Memory B cell (primary cell): ENCODE results near the gene FAF1.

Experiments
- ATAC-seq: fragments of 150-1000 bp; cut with Tn5 transposase; 2 replicates; pipeline ENCODE4 v1.10.0; 2021; ENCODE audit warnings: low read depth, mild to moderate bottlenecking, moderate library complexity
- DNase-seq, 2 donors: peaks; one replicate each; pipeline ENCODE4 v3.0.0; 2022; ENCODE audit warnings: low spot score in 2 of 2
- H3K27ac Mint-ChIP-seq: one replicate; pipeline ENCODE4 v1.8.0; 2022; ENCODE audit warnings: mild to moderate bottlenecking, moderate library complexity, mixed read lengths
- H3K27me3 Mint-ChIP-seq: one replicate; pipeline ENCODE4 v1.8.0; 2022; ENCODE audit warnings: mixed read lengths
- H3K36me3 Mint-ChIP-seq: one replicate; pipeline ENCODE4 v1.8.0; 2022; ENCODE audit warnings: mild to moderate bottlenecking, mixed read lengths
- H3K4me1 Mint-ChIP-seq: one replicate; pipeline ENCODE4 v1.8.0; 2022; ENCODE audit warnings: mixed read lengths
- H3K4me3 Mint-ChIP-seq: one replicate; pipeline ENCODE4 v1.8.0; 2022; ENCODE audit warnings: mild to moderate bottlenecking, moderate library complexity, mixed read lengths
- H3K9me3 Mint-ChIP-seq: one replicate; pipeline ENCODE4 v1.8.0; 2022; ENCODE audit warnings: mixed read lengths

The FAF1 gene

DNA sequence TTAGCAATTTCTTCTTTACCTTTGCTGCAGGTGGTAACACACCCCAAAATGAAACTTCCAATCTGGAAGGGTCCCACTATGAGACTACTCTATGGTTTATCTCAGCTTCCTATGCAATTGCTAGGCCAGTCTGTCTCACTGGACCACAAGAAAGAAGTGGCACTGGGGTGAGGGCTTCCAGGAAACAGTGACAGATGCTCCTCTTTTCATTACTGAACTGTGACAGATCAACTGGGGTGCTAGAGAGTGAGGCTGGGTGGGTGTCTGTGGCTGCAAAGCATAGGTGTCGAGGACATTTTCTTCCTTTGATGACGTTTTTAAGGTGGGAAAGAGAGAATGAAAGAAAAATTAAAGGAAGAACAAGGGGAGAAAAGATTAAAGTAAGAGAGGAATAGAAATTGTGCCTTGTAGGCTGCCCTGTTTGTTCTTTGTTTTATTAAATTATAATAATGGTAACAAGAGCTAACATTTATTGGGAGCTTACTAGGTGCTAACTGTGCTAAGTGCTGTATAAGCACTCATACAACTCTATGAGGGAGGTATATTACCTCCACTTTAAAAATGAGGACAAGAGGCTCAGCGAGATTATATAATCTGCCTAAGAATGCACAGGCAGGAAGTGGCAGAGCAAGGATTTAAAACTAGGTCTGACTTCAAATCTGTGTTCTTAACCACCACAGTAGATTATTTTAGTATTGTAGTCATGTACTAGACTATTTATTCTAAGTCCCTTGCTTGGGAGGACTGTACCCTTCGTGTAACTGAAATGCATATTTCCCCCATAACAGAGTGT is 509.0 kb downstream of the FAF1 start:
- Mint-ChIP-seq H3K36me3 (peaks cover 16% of the 10 kb centered on the region), H3K4me1 (no peaks in the 10 kb centered on the region), H3K9me3 (no peaks in the 10 kb centered on the region), H3K4me3 (no peak overlapping the region), H3K27ac (peak overlapping the region; percentile 5), H3K27me3 (no peaks in the 10 kb centered on the region)
- DNase-seq (no peak), ATAC-seq (no peak)

DNA sequence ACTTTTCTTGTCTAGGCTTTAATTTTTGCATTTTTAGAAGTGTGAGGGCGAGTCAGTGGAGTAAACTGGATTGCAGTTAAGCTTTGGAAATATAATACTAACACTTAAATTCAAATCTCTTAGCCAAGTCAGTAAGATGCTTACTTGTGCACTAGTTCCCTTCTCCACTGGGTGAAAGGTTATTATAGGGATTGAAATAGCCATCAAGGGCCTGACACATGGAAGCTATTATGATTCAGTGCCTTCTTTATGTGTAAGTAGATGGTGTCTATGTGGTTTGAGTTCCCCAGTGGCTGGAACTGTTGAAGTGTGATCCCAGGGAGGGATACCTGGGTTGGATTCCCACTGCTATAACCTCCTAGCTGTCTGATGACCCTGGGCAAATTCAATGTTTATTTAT is 512.1 kb downstream of the FAF1 start:
- ATAC-seq, result no peak
- Mint-ChIP-seq H3K36me3 (peaks cover 12% of the 10 kb centered on the region), H3K27me3 (no peaks in the 10 kb centered on the region), H3K27ac (no peak overlapping the region), H3K4me3 (no peak overlapping the region), H3K9me3 (no peaks in the 10 kb centered on the region), H3K4me1 (no peaks in the 10 kb centered on the region)
- DNase-seq, result no peak

DNA sequence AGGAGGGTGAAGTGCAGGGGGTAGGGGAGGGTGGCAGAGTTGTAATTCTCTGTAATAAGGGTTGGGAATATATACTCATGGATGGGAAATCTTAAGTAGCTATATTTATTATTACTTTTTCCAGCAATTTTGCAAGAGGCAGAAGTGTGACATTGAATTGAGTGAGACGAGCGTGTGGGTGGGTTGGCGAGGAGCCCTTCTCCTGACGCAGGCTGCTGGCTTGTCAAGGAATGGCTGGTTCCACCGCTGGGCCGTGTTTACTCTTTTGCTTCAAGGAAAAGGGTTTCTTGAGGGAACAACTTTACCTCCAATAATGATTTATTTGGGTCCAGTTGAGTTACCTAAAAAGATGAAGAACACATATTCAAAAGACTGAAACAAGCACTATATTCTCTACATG is 518.9 kb downstream of the FAF1 start:
- no peak for ATAC-seq
- peaks cover 30% of the 10 kb centered on the region for H3K36me3 Mint-ChIP-seq
- no peak overlapping the region for H3K4me3 Mint-ChIP-seq
- H3K4me1 Mint-ChIP-seq, result no peaks in the 10 kb centered on the region
- DNase-seq, result no peak
- H3K9me3 Mint-ChIP-seq, result no peaks in the 10 kb centered on the region
- H3K27ac Mint-ChIP-seq, result no peak overlapping the region
- no peaks in the 10 kb centered on the region for H3K27me3 Mint-ChIP-seq

- Mint-ChIP-seq H3K4me1 (peaks cover 4% of the 10 kb centered on the region), H3K27ac (no peak overlapping the region), H3K27me3 (no peaks in the 10 kb centered on the region), H3K9me3 (no peaks in the 10 kb centered on the region), H3K4me3 (no peak overlapping the region), H3K36me3 (peaks cover 30% of the 10 kb centered on the region)
- ATAC-seq (no peak), DNase-seq (no peak)
Observed at GRCh38 chr1:50438945-50439344, 521.1 kb downstream of the FAF1 start.

- Mint-ChIP-seq H3K4me1 (peaks cover 4% of the 10 kb centered on the region), H3K4me3 (no peak overlapping the region), H3K36me3 (peaks cover 20% of the 10 kb centered on the region), H3K27me3 (peaks cover 6% of the 10 kb centered on the region), H3K9me3 (no peaks in the 10 kb centered on the region), H3K27ac (no peak overlapping the region)
- ATAC-seq, result no peak
- DNase-seq, result no peak
Observed at GRCh38 chr1:50436489-50436888, 523.6 kb downstream of the FAF1 start.

DNA sequence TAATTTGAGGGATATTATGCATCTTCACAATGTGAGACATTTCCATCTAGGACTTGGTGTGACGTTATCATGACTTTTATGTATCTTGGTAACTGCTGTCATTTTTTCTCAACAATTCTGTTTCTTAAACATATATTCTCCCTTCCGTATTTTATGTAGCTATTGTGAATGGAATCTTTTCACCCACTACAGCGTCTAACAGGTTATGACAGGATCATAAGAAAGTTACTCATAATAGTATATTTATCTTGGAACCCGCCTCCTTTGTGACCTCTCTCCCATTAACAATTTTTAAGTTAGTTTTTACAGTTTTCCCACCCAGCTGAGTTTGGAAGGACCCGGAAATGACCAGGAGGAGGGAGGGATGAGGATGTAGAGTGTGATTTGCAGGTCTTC is 530.1 kb downstream of the FAF1 start:
- Mint-ChIP-seq H3K27me3 (peaks cover 37% of the 10 kb centered on the region), H3K9me3 (no peaks in the 10 kb centered on the region), H3K4me1 (peaks cover 6% of the 10 kb centered on the region), H3K4me3 (no peak overlapping the region), H3K36me3 (peaks cover 2% of the 10 kb centered on the region), H3K27ac (no peak overlapping the region)
- no peak for DNase-seq
- ATAC-seq, result no peak

- ATAC-seq (no peak), DNase-seq (peak in 1 of 2 donors; percentile 17)
- H3K27ac Mint-ChIP-seq, result peak overlapping the region; percentile 43
- peaks cover 46% of the 10 kb centered on the region for H3K27me3 Mint-ChIP-seq
- no peaks in the 10 kb centered on the region for H3K9me3 Mint-ChIP-seq
- no peak overlapping the region for H3K4me3 Mint-ChIP-seq
- H3K4me1 Mint-ChIP-seq, result peaks cover 11% of the 10 kb centered on the region
- H3K36me3 Mint-ChIP-seq, result peaks cover 2% of the 10 kb centered on the region
Observed at GRCh38 chr1:50427818-50428779, 532.0 kb downstream of the FAF1 start.

- ATAC-seq (no peak), DNase-seq (no peak)
- H3K4me1 Mint-ChIP-seq, result peaks cover 14% of the 10 kb centered on the region
- H3K9me3 Mint-ChIP-seq, result no peaks in the 10 kb centered on the region
- H3K27me3 Mint-ChIP-seq, result peaks cover 50% of the 10 kb centered on the region
- H3K36me3 Mint-ChIP-seq, result peaks cover 4% of the 10 kb centered on the region
- peak overlapping the region; percentile 72 for H3K27ac Mint-ChIP-seq
- no peak overlapping the region for H3K4me3 Mint-ChIP-seq
Observed at GRCh38 chr1:50427086-50427817, 532.8 kb downstream of the FAF1 start.

DNA sequence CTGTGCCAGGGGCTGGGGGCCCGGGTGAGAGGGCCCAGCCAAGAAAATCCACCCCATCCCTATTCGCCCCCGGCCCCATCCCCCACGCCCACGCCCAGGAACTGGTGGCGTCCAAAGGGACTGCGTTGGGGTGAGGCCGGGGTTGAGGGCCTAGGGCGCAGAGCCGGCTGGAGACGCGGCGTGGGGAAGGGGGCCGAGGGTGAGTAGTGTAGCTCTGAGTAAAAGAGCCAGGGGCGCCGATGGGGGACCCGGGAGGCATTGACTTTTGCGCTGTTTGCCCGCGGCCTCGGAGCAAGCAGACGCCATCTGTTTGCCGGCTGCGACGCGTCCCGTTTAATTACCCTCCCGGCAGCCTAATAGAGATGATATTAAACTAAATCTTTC is 533.4 kb downstream of the FAF1 start:
- Mint-ChIP-seq H3K36me3 (peaks cover 6% of the 10 kb centered on the region), H3K27me3 (peaks cover 53% of the 10 kb centered on the region), H3K27ac (no peak overlapping the region), H3K4me1 (peaks cover 14% of the 10 kb centered on the region), H3K4me3 (no peak overlapping the region), H3K9me3 (no peaks in the 10 kb centered on the region)
- ATAC-seq (no peak), DNase-seq (no peak)

- peaks cover 14% of the 10 kb centered on the region for H3K4me1 Mint-ChIP-seq
- peaks cover 54% of the 10 kb centered on the region for H3K27me3 Mint-ChIP-seq
- no peaks in the 10 kb centered on the region for H3K9me3 Mint-ChIP-seq
- no peak overlapping the region for H3K4me3 Mint-ChIP-seq
- no peak for DNase-seq
- no peak for ATAC-seq
- peaks cover 7% of the 10 kb centered on the region for H3K36me3 Mint-ChIP-seq
- H3K27ac Mint-ChIP-seq, result no peak overlapping the region
Observed at GRCh38 chr1:50426108-50426700, 533.9 kb downstream of the FAF1 start.

- Mint-ChIP-seq H3K9me3 (no peaks in the 10 kb centered on the region), H3K4me1 (peaks cover 15% of the 10 kb centered on the region), H3K36me3 (peaks cover 7% of the 10 kb centered on the region), H3K4me3 (no peak overlapping the region), H3K27ac (no peak overlapping the region), H3K27me3 (peaks cover 49% of the 10 kb centered on the region)
- DNase-seq (no peak), ATAC-seq (no peak)
Observed at GRCh38 chr1:50425376-50426107, 534.5 kb downstream of the FAF1 start.

GRCh38 chr1:50424884-50425375 is 535.1 kb downstream of the FAF1 start:
- Mint-ChIP-seq H3K9me3 (no peaks in the 10 kb centered on the region), H3K4me3 (peak overlapping the region; percentile 63), H3K4me1 (peaks cover 20% of the 10 kb centered on the region), H3K36me3 (peaks cover 7% of the 10 kb centered on the region), H3K27ac (peak overlapping the region; percentile 6), H3K27me3 (peaks cover 50% of the 10 kb centered on the region)
- DNase-seq, result no peak
- ATAC-seq, result no peak
